ENCODE results near the gene NPSR1. TPM values are rescaled to one million over a fixed set of nuclear protein-coding genes. Genes with fewer than 3 reads are reported as not detected.
A peak's percentile ranks its signal among the peaks of the same experiment; 100 is the strongest.

NPSR1 gene
- total and polyA plus RNA-seq, 2 experiments from 2014 or later: not detected

DNA sequence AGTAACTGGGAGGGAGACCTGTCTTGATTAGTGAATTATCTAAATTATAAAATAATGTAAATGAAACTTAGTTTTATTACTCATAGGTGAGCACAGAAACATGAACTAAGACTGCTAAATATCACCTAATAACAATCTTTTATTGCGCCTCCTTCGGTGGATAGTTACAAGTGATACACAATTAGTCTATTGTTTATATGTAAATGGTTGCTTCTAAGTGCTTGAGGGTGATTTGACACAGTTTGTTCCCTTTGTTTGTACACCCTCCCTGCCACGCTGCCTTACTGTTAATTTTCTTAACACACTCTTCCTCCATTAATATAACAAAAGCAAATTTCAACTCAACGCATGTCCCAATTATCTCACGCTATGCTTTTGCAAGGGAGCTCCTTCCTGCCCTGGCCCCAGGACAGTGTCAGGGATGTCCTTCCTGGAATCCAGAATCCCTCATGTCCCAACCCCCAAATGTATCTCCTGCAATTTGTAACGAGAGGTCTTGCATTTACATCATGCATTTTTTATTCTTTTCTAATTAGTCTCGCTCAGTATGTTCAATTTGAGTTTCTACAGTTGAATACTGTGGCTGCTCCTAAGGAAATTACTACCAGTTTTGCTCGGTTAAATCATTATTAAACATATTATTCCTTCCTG is 4.2 kb downstream of the NPSR1 start:
- Histone ChIP-seq H3K4me1 (ENCODE audit: low read depth) (no peaks in the 10 kb centered on the region), H3K36me3 (no peaks in the 10 kb centered on the region), H3K4me3 (no peak overlapping the region), H3K9me3 (ENCODE audit: low read depth) (no peaks in the 10 kb centered on the region), H3K27ac (no peak overlapping the region), H3K27me3 (no peaks in the 10 kb centered on the region)
- DNase-seq (ENCODE audit: low read depth in 1 of 2, low spot score in 1 of 2): no peak
- TF ChIP-seq, protein P1, sequence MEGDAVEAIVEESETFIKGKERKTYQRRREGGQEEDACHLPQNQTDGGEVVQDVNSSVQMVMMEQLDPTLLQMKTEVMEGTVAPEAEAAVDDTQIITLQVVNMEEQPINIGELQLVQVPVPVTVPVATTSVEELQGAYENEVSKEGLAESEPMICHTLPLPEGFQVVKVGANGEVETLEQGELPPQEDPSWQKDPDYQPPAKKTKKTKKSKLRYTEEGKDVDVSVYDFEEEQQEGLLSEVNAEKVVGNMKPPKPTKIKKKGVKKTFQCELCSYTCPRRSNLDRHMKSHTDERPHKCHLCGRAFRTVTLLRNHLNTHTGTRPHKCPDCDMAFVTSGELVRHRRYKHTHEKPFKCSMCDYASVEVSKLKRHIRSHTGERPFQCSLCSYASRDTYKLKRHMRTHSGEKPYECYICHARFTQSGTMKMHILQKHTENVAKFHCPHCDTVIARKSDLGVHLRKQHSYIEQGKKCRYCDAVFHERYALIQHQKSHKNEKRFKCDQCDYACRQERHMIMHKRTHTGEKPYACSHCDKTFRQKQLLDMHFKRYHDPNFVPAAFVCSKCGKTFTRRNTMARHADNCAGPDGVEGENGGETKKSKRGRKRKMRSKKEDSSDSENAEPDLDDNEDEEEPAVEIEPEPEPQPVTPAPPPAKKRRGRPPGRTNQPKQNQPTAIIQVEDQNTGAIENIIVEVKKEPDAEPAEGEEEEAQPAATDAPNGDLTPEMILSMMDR (IDR thresholded peaks at IDR 0.05; ENCODE audit: low read depth, low read length): no peak

DNA sequence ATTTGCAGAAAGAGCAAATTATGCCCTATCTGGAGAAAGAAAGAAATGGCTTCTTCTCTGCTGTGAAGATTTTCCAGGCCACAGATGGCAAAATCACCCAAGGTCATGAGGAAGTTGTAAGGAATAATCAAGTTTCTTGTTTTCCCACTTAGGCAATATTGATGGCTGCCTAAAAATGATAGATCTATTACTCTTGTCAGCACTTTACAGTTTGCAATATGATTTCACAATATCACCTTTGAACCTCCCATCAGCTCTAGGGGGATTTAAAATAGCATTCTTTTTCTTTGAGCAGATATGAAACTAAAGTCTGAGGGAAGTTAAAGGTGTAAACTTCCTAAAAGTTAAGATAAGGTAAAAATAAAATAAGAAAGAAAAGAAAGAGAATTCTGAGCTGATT is 6.7 kb downstream of the NPSR1 start:
- no peak overlapping the region for H3K4me3 ChIP-seq
- H3K27me3 ChIP-seq: no peaks in the 10 kb centered on the region
- H3K36me3 ChIP-seq: no peaks in the 10 kb centered on the region
- DNase-seq (ENCODE audit: low read depth in 1 of 2, low spot score in 1 of 2): no peak
- H3K27ac ChIP-seq: no peak overlapping the region
- TF ChIP-seq, protein P1 (IDR thresholded peaks at IDR 0.05; ENCODE audit: low read depth, low read length): no peak
- no peaks in the 10 kb centered on the region for H3K9me3 ChIP-seq (ENCODE audit: low read depth)
- H3K4me1 ChIP-seq (ENCODE audit: low read depth): no peaks in the 10 kb centered on the region

DNA sequence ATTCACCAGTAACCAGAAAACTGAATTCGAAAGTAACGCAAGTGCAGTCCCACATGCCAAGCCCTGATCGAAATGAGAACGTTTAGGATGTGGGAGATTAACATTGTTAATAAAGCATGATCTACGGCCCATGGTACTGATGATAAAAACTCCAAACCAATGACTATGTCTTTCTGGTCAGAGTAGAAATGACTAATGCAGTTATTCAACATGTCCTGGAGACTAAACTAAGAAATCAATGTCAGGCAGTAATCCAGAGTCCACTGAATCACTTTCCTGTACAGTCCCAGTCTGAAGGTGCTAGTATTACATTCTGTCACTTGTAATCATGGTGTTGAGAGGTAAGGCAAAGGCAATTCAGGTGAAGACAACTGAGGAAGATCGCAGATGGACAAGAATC is 14.4 kb downstream of the NPSR1 start:
- Histone ChIP-seq H3K27ac (no peak overlapping the region), H3K27me3 (no peaks in the 10 kb centered on the region), H3K4me3 (no peak overlapping the region), H3K9me3 (ENCODE audit: low read depth) (no peaks in the 10 kb centered on the region), H3K36me3 (no peaks in the 10 kb centered on the region), H3K4me1 (ENCODE audit: low read depth) (no peaks in the 10 kb centered on the region)
- DNase-seq (ENCODE audit: low read depth in 1 of 2, low spot score in 1 of 2): no peak
- TF ChIP-seq, protein P1 (IDR thresholded peaks at IDR 0.05; ENCODE audit: low read depth, low read length): no peak

DNA sequence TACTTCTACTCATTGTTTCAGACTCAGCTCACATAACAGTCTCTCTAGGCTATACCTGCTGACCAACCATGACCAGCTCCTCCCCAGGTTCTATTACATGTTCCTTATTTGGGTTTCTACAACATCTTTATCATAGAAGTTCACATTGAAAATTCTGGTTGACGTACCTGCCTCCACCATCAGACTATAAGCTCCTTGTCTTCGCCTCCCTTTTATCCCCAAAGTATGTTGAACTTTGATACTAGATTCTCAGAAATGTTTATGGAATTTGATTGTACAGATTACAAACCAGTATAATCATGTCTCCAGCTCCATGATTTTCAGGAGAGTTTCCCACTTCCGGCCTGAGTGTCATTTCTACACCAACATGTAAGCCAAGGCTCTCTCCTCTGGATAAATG is 15.0 kb downstream of the NPSR1 start:
- no peaks in the 10 kb centered on the region for H3K27me3 ChIP-seq
- H3K36me3 ChIP-seq: no peaks in the 10 kb centered on the region
- H3K27ac ChIP-seq: no peak overlapping the region
- DNase-seq (ENCODE audit: low read depth in 1 of 2, low spot score in 1 of 2): no peak
- no peaks in the 10 kb centered on the region for H3K9me3 ChIP-seq (ENCODE audit: low read depth)
- no peak overlapping the region for H3K4me3 ChIP-seq
- TF ChIP-seq, protein P1 (IDR thresholded peaks at IDR 0.05; ENCODE audit: low read depth, low read length): no peak
- no peaks in the 10 kb centered on the region for H3K4me1 ChIP-seq (ENCODE audit: low read depth)

DNA sequence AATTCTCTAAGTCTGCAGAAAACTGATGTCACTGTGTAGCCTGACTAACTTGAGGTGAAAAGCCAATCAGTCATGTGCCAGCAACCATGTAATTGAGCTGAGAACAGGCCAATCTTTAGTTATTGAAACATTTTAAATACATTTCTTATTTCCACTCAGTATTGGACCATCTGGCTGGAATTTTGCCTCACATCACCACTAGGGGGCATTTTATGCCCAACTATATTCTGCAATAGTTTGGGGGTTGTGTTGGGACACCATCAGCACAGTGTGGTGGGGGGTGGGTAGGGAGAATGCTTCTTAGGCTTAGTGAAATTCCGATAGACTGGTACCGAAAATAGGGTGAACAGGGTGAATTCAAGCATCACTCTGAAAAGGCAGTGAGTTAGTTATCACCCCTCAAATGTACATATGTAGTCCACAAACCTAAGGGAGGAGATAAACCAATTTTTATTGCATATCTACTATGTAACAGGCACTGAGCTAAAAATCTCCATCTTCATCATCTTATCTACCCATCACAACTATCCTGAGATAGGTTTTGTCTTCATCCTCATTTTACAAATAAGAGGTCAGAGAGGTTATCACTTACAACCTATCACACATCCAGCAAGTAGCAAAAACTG is 17.8 kb downstream of the NPSR1 start:
- no peaks in the 10 kb centered on the region for H3K27me3 ChIP-seq
- H3K9me3 ChIP-seq (ENCODE audit: low read depth): no peaks in the 10 kb centered on the region
- no peaks in the 10 kb centered on the region for H3K4me1 ChIP-seq (ENCODE audit: low read depth)
- H3K27ac ChIP-seq: no peak overlapping the region
- DNase-seq (ENCODE audit: low read depth in 1 of 2, low spot score in 1 of 2): peak; percentile 24 to 43
- no peaks in the 10 kb centered on the region for H3K36me3 ChIP-seq
- no peak overlapping the region for H3K4me3 ChIP-seq
- TF ChIP-seq, protein P1 (IDR thresholded peaks at IDR 0.05; ENCODE audit: low read depth, low read length): peak; percentile 70
